ENCODE data around the gene TNFSF15. TPM values are rescaled to one million over a fixed set of nuclear protein-coding genes. Genes with fewer than 3 reads are reported as not detected.

TNFSF15 gene
- total RNA-seq, 1 experiment from 2014 or later: not detected

GRCh38 chr9:114852050-114852594 is 46.3 kb upstream of the TNFSF15 start:
- no peak overlapping the region for H2BK20ac ChIP-seq (ENCODE audit: low read depth, low read length, poor library complexity, severe bottlenecking)
- no peaks in the 10 kb centered on the region for H3K9me3 ChIP-seq (ENCODE audit: control insufficient read depth, low read depth, low read length)
- no peak overlapping the region for H3K27ac Mint-ChIP-seq
- no peaks in the 10 kb centered on the region for H3K79me1 ChIP-seq (ENCODE audit: insufficient read depth, low read depth, low read length, poor library complexity, severe bottlenecking)
- H3K27me3 Mint-ChIP-seq (ENCODE audit: low read depth): peaks cover 5% of the 10 kb centered on the region; the same call in 1 of the 2 replicates
- H2AFZ ChIP-seq (ENCODE audit: low read length): no peak overlapping the region
- no peaks in the 10 kb centered on the region for H3K79me2 ChIP-seq (ENCODE audit: insufficient read depth, low read length)
- H2AK5ac ChIP-seq (ENCODE audit: insufficient read length, low read length): no peak overlapping the region
- no CpG with 5 or more reads among the region's 4 CpGs for WGBS (ENCODE audit: extremely low coverage, insufficient read length, low lambda C conversion rate)
- no peak overlapping the region for H3K27ac ChIP-seq (ENCODE audit: insufficient read length, low read depth, low read length)
- no peak overlapping the region for H2BK15ac ChIP-seq (ENCODE audit: low read depth, low read length)
- H3K56ac ChIP-seq (ENCODE audit: insufficient read length, low read depth, low read length): no peak overlapping the region
- no peak overlapping the region for H3T11ph ChIP-seq (ENCODE audit: low read length)
- no peak overlapping the region for H2BK5ac ChIP-seq (ENCODE audit: insufficient read length, low read length)
- no peak overlapping the region for H2BK12ac ChIP-seq (ENCODE audit: insufficient read length, low read depth, low read length)
- H3K23me2 ChIP-seq (ENCODE audit: insufficient read length, low read depth, low read length, poor library complexity, severe bottlenecking): no peaks in the 10 kb centered on the region
- H3K4me1 Mint-ChIP-seq: peaks cover 7 to 9% of the 10 kb centered on the region in 2 experiments
- no peak overlapping the region for H4K91ac ChIP-seq (ENCODE audit: insufficient read length, low read depth, low read length)
- H3K18ac ChIP-seq (ENCODE audit: insufficient read length, low read depth, low read length): no peak overlapping the region
- H3K36me3 Mint-ChIP-seq (ENCODE audit: insufficient read depth in 1 of 3, low read depth in 3 of 3): no peaks in the 10 kb centered on the region
- no peak overlapping the region for H4K5ac ChIP-seq (ENCODE audit: insufficient read length, low read depth, low read length)
- H3K9me3 Mint-ChIP-seq: no peaks in the 10 kb centered on the region
- no peak overlapping the region for H4K8ac ChIP-seq (replicated peaks; ENCODE audit: insufficient read length, low read depth, low read length)
- peaks cover 5% of the 10 kb centered on the region; the same call in 1 of the 2 replicates for H3K4me1 ChIP-seq (ENCODE audit: insufficient read depth, low read length)
- H3K9ac ChIP-seq (ENCODE audit: extremely low read depth, insufficient read length, low read length): no peak overlapping the region
- H3K14ac ChIP-seq (ENCODE audit: insufficient read depth, low read length): no peak overlapping the region
- TF ChIP-seq CTCF (conservative IDR thresholded peaks at IDR 0.05): no peak
- H3K4me3 Mint-ChIP-seq: no peak overlapping the region
- no peak overlapping the region for H3K4ac ChIP-seq (ENCODE audit: low read depth, low read length)
- no peak for DNase-seq
- H4K20me1 ChIP-seq (ENCODE audit: control insufficient read depth, insufficient read depth, insufficient read length): no peaks in the 10 kb centered on the region
- no peaks in the 10 kb centered on the region for H3K27me3 ChIP-seq (ENCODE audit: insufficient read depth, low read length)
- no peak overlapping the region for H3K23ac ChIP-seq (ENCODE audit: insufficient read length, low read depth, low read length)
- no peak overlapping the region for H2BK120ac ChIP-seq (ENCODE audit: low read depth, low read length, poor library complexity, severe bottlenecking)
- no peak overlapping the region for H3K4me2 ChIP-seq (ENCODE audit: insufficient read depth, insufficient read length, low read length)
